IMR-90 (cell line): Measurements from ENCODE around the gene KAZN. TPM values are rescaled to one million over a fixed set of nuclear protein-coding genes. Genes with fewer than 3 reads are reported as not detected.

ENCODE experiments used
- ATAC-seq: fragments of 200-7000 bp; cut with Tn5 transposase; 2 replicates; pipeline ENCODE4 v1.9.1; 2020; ENCODE audit warnings: low read depth, mild to moderate bottlenecking, moderate library complexity
- BruUV-seq: library from RNA; stranded (reverse); fragments of 400-500 nt; replicated peaks from 2 replicates; lab custom pipeline; 2021; lab: Mats Ljungman, UMichigan
- CTCF ChIA-PET: fragments of 300-600 bp; formaldehyde crosslinking; extraction: SDS; loops from one replicate; lab custom pipeline; 2021; ENCODE audit warnings: antibody characterized with exemption; lab: Yijun Ruan, JAX
- POLR2A ChIA-PET: fragments of 300-600 bp; sonication (Branson Sonifier 250); formaldehyde crosslinking; loops from one replicate; lab custom pipeline; 2022; ENCODE audit warnings: antibody characterized with exemption; ENCODE audit not compliant: unreplicated experiment; lab: Charles Lee
- DNase-seq: peaks from one replicate; pipeline ENCODE4 v3.0.0; 2013
- H2AFZ ChIP-seq: replicated peaks from 2 replicates; pipeline ENCODE3; 2013; ENCODE audit warnings: low read length, mild to moderate bottlenecking; ENCODE audit not compliant: poor library complexity
- H2AK5ac ChIP-seq: 2 replicates; pipeline ENCODE4 v1.6.1; 2013; ENCODE audit warnings: low read depth, low read length, inconsistent platforms
- H2AK9ac ChIP-seq: replicated peaks from 2 replicates; pipeline ENCODE3; 2013; ENCODE audit warnings: mild to moderate bottlenecking, low read depth, low read length, moderate library complexity; ENCODE audit not compliant: poor library complexity
- H2BK120ac ChIP-seq: 2 replicates; pipeline ENCODE4 v1.6.1; 2013; ENCODE audit warnings: low read depth, low read length, inconsistent platforms
- H2BK15ac ChIP-seq: 3 replicates; pipeline ENCODE4 v1.6.1; 2013; ENCODE audit warnings: low read depth, low read length, inconsistent platforms
- H2BK20ac ChIP-seq: 2 replicates; pipeline ENCODE4 v1.6.1; 2013; ENCODE audit warnings: low read depth, mild to moderate bottlenecking, inconsistent platforms, low read length, moderate library complexity
- H2BK5ac ChIP-seq: 2 replicates; pipeline ENCODE4 v1.6.1; 2013; ENCODE audit warnings: mild to moderate bottlenecking, low read depth, low read length, inconsistent platforms; ENCODE audit not compliant: poor library complexity, severe bottlenecking
- H3K14ac ChIP-seq: replicated peaks from 2 replicates; pipeline ENCODE4 v1.6.1; 2013; ENCODE audit warnings: low read depth, low read length, inconsistent platforms
- H3K18ac ChIP-seq: 2 replicates; pipeline ENCODE4 v1.6.1; 2013; ENCODE audit warnings: low read depth, low read length, control low read depth
- H3K23ac ChIP-seq: 2 replicates; pipeline ENCODE4 v1.6.1; 2013; ENCODE audit warnings: low read depth, low read length, inconsistent platforms
- H3K27ac ChIP-seq: 2 replicates; pipeline ENCODE4 v1.5.1; 2013; ENCODE audit warnings: mild to moderate bottlenecking, control low read depth, low read length; ENCODE audit not compliant: insufficient read depth
- H3K27me3 ChIP-seq: 2 replicates; pipeline ENCODE4 v1.6.1; 2013; ENCODE audit warnings: low read length; ENCODE audit not compliant: control insufficient read depth, insufficient read depth
- H3K36me3 ChIP-seq: 2 replicates; pipeline ENCODE4 v1.6.1; 2013; ENCODE audit warnings: low read length, mixed read lengths; ENCODE audit not compliant: control insufficient read depth, insufficient read depth
- H3K4ac ChIP-seq: 2 replicates; pipeline ENCODE4 v1.6.1; 2013; ENCODE audit warnings: low read depth, low read length, inconsistent platforms
- H3K4me1 ChIP-seq: 2 replicates; pipeline ENCODE4 v1.6.1; 2013; ENCODE audit warnings: low read length, mixed read lengths; ENCODE audit not compliant: control insufficient read depth, insufficient read depth
- H3K4me2 ChIP-seq: 2 replicates; pipeline ENCODE4 v1.6.1; 2013; ENCODE audit warnings: low read depth, mild to moderate bottlenecking, control low read depth, low read length, moderate library complexity
- H3K4me3 ChIP-seq: 2 replicates; pipeline ENCODE4 v1.5.1; 2013; ENCODE audit warnings: low read depth, mild to moderate bottlenecking, control low read depth, low read length, moderate library complexity; ENCODE audit not compliant: insufficient read depth
- H3K56ac ChIP-seq: 2 replicates; pipeline ENCODE4 v1.6.1; 2013; ENCODE audit warnings: low read length, inconsistent platforms; ENCODE audit not compliant: insufficient read depth; ENCODE audit errors: extremely low read depth
- H3K79me1 ChIP-seq, 2 experiments: 2 replicates each; pipeline ENCODE4 v1.6.1; 2013; ENCODE audit warnings: low read length in 2 of 2, inconsistent platforms in 1 of 2, low read depth in 1 of 2
- H3K9ac ChIP-seq: 2 replicates; pipeline ENCODE4 v1.6.1; 2013; ENCODE audit warnings: low read depth, low read length, control low read depth
- H3K9me1 ChIP-seq: 2 replicates; pipeline ENCODE4 v1.6.1; 2013; ENCODE audit warnings: low read length, inconsistent platforms; ENCODE audit not compliant: insufficient read depth
- H3K9me3 ChIP-seq: 2 replicates; pipeline ENCODE4 v1.6.1; 2013; ENCODE audit warnings: low read length; ENCODE audit not compliant: control insufficient read depth, insufficient read depth
- H4K20me1 ChIP-seq: 2 replicates; pipeline ENCODE4 v1.6.1; 2013; ENCODE audit warnings: low read length, inconsistent platforms; ENCODE audit not compliant: insufficient read depth
- H4K5ac ChIP-seq: 2 replicates; pipeline ENCODE4 v1.6.1; 2013; ENCODE audit warnings: mild to moderate bottlenecking, low read depth, low read length, control low read depth
- H4K8ac ChIP-seq, 2 experiments: 2 replicates each; pipeline ENCODE4 v1.6.1; 2013; ENCODE audit warnings: low read depth in 2 of 2, low read length in 2 of 2, control low read depth in 1 of 2, inconsistent platforms in 1 of 2
- H4K91ac ChIP-seq: 2 replicates; pipeline ENCODE4 v1.6.1; 2013; ENCODE audit warnings: low read depth, low read length, inconsistent platforms; ENCODE audit not compliant: insufficient read depth
- BHLHE40 ChIP-seq: fragments of 150-350 bp; IDR thresholded peaks from 2 replicates; pipeline ENCODE4 v1.6.1; 2016; ENCODE audit warnings: mild to moderate bottlenecking, low read depth, low read length
- CEBPB ChIP-seq: IDR thresholded peaks from 2 replicates; pipeline ENCODE4 v1.6.1; 2012; ENCODE audit warnings: low read depth, low read length, improper control_type of control experiment
- CHD1 ChIP-seq: IDR thresholded peaks from 2 replicates; pipeline ENCODE4 v1.6.1; 2012; ENCODE audit warnings: low read depth, low read length, improper control_type of control experiment
- FOS ChIP-seq: fragments of 150-350 bp; IDR thresholded peaks from 2 replicates; pipeline ENCODE4 v1.6.1; 2016; ENCODE audit warnings: low read depth, low read length
- MAFK ChIP-seq: IDR thresholded peaks from 2 replicates; pipeline ENCODE4 v1.6.1; 2012; ENCODE audit warnings: low read depth, low read length, improper control_type of control experiment
- MAZ ChIP-seq: IDR thresholded peaks from 2 replicates; pipeline ENCODE4 v1.6.1; 2012; ENCODE audit warnings: low read depth, mild to moderate bottlenecking, low read length, improper control_type of control experiment, moderate library complexity, borderline replicate concordance
- MXI1 ChIP-seq: IDR thresholded peaks from 2 replicates; pipeline ENCODE4 v1.6.1; 2012; ENCODE audit warnings: low read depth, mild to moderate bottlenecking, low read length, moderate library complexity, borderline replicate concordance
- NFE2L2 ChIP-seq: fragments of 150-350 bp; IDR thresholded peaks from 2 replicates; pipeline ENCODE4 v1.6.1; 2016; ENCODE audit warnings: low read depth, mild to moderate bottlenecking, low read length
- POLR2A ChIP-seq: IDR thresholded peaks from 2 replicates; pipeline ENCODE4 v1.6.1; 2012; ENCODE audit warnings: mild to moderate bottlenecking, low read depth, low read length
- RAD21 ChIP-seq: IDR thresholded peaks from 2 replicates; pipeline ENCODE4 v1.6.1; 2012; ENCODE audit warnings: low read length, improper control_type of control experiment
- RCOR1 ChIP-seq: IDR thresholded peaks from 2 replicates; pipeline ENCODE4 v1.6.1; 2012; ENCODE audit warnings: mild to moderate bottlenecking, low read length, improper control_type of control experiment; ENCODE audit not compliant: insufficient replicate concordance
- RFX5 ChIP-seq: IDR thresholded peaks from 2 replicates; pipeline ENCODE4 v1.8.0; 2012; ENCODE audit warnings: low read depth, mild to moderate bottlenecking, low read length, moderate library complexity
- SMC3 ChIP-seq: fragments of 150-350 bp; IDR thresholded peaks from 2 replicates; pipeline ENCODE4 v1.6.1; 2016; ENCODE audit warnings: low read depth, mild to moderate bottlenecking, antibody characterized with exemption, low read length, moderate library complexity
- WGBS, 2 experiments: methylation state at CpG; one replicate each; pipeline versions ENCODE4 v1.1.5 to v1.1.7; 2013; ENCODE audit warnings: missing lambda C conversion rate in 2 of 2; ENCODE audit not compliant: insufficient read length in 1 of 2; ENCODE audit errors: extremely low coverage in 2 of 2; 5-methylcytosine and 5-hydroxymethylcytosine counted together
- dilution Hi-C: fragments of 300-500 bp; cut with HindIII; formaldehyde crosslinking; loops from one replicate; pipeline ENCODE4 v1.14.3; 2018; ENCODE audit warnings: low sequenced_read_pairs; ENCODE audit not compliant: unreplicated experiment
- in situ Hi-C: fragments of 300-500 bp; cut with MboI; formaldehyde crosslinking; loops from 3 replicates; pipeline ENCODE4 v1.14.3; 2019; ENCODE audit warnings: low sequenced_read_pairs, inconsistent platforms, mixed read lengths
- intact Hi-C: fragments of 100-400 bp; cut with micrococcal nuclease; formaldehyde crosslinking; loops from 2 replicates; pipeline ENCODE4 v1.10.0; 2022
- polyA plus RNA-seq, 3 experiments: library from polyadenylated mRNA; depleted of rRNA; stranded (reverse); fragments of >200 nt; gene quantifications; 2 replicates each; pipeline ENCODE4 v1.2.3, GENCODE V29; 2012; ENCODE audit warnings: low replicate concordance in 1 of 3
- total RNA-seq: library from RNA; depleted of rRNA; stranded (reverse); fragments of >200 nt; gene quantifications from 2 replicates; pipeline ENCODE4 v1.2.3, GENCODE V29; 2012
- TF ChIP-seq, protein P1 (sequence below): conservative IDR thresholded peaks from 2 replicates; pipeline ENCODE4 v1.5.1; 2012; ENCODE audit warnings: mild to moderate bottlenecking, low read depth, low read length, improper control_type of control experiment
- TF ChIP-seq, protein P2 (sequence below): fragments of 150-350 bp; IDR thresholded peaks from 2 replicates; pipeline ENCODE4 v1.6.1; 2016; ENCODE audit warnings: low read depth, mild to moderate bottlenecking, low read length, moderate library complexity, borderline replicate concordance
- TF ChIP-seq, protein P3 (sequence below): fragments of 150-350 bp; IDR thresholded peaks from 2 replicates; pipeline ENCODE4 v1.6.1; 2017; ENCODE audit warnings: mild to moderate bottlenecking, antibody characterized with exemption, low read length, low read depth

The KAZN gene
- total and polyA plus RNA-seq, 2 of the 4 experiments (the other 2 are of a cell fraction): 5.2 to 10.5 TPM

DNA sequence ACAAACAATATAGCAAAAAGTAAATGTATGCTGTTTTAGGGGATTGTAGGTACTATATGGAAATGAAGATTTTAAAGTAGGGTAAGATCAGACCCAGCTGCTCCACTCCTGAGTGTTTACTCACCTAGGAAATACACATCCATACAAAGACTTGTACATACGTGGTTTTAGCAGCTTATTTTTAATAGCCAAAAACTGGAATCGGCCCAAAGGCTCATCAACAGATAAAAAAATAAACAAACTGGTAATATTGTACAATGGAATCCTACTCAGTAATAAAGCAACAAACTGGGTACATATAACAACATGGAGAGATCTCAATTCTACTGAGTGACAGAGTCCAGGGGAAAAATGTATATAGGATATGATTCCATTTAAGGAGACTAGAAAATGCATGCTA is 375.9 kb downstream of the KAZN start:
- in situ Hi-C loops (no loop called here), intact Hi-C loops (no loop called here), dilution Hi-C loops (no loop called here)
- Histone ChIP-seq H3K4me2 (no peak overlapping the region), H2BK120ac (no peak overlapping the region), H4K91ac (no peak overlapping the region), H2BK15ac (no peak overlapping the region), H2AFZ (no peak overlapping the region), H2BK20ac (no peak overlapping the region), H2AK9ac (no peak overlapping the region), H3K18ac (no peak overlapping the region), H4K20me1 (peaks cover 19% of the 10 kb centered on the region; the same call in 1 of the 2 replicates), H3K9me1 (peaks cover 16% of the 10 kb centered on the region; the same call in 1 of the 2 replicates), H3K9ac (no peak overlapping the region), H4K5ac (no peak overlapping the region), H3K4ac (no peak overlapping the region), H3K27me3 (no peaks in the 10 kb centered on the region), H3K23ac (no peak overlapping the region), H3K56ac (no peak overlapping the region), H3K4me3 (no peak overlapping the region), H2AK5ac (no peak overlapping the region), H2BK5ac (no peak overlapping the region), H3K4me1 (peaks cover 18% of the 10 kb centered on the region), H3K36me3 (no peaks in the 10 kb centered on the region; the same call in 1 of the 2 replicates), H4K8ac (no peak overlapping the region), H3K14ac (no peak overlapping the region), H3K27ac (no peak overlapping the region), H3K9me3 (peaks cover 4% of the 10 kb centered on the region), H3K79me1 (peaks cover 38 to 77% of the 10 kb centered on the region in 2 experiments)
- TF ChIP-seq RCOR1 (no peak), RAD21 (no peak), FOS (no peak), RFX5 (no peak), MAFK (no peak), NFE2L2 (no peak), CHD1 (no peak), POLR2A (no peak), CEBPB (no peak), MAZ (no peak), MXI1 (no peak), SMC3 (no peak), BHLHE40 (no peak)
- TF ChIP-seq, protein P1, sequence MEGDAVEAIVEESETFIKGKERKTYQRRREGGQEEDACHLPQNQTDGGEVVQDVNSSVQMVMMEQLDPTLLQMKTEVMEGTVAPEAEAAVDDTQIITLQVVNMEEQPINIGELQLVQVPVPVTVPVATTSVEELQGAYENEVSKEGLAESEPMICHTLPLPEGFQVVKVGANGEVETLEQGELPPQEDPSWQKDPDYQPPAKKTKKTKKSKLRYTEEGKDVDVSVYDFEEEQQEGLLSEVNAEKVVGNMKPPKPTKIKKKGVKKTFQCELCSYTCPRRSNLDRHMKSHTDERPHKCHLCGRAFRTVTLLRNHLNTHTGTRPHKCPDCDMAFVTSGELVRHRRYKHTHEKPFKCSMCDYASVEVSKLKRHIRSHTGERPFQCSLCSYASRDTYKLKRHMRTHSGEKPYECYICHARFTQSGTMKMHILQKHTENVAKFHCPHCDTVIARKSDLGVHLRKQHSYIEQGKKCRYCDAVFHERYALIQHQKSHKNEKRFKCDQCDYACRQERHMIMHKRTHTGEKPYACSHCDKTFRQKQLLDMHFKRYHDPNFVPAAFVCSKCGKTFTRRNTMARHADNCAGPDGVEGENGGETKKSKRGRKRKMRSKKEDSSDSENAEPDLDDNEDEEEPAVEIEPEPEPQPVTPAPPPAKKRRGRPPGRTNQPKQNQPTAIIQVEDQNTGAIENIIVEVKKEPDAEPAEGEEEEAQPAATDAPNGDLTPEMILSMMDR: no peak
- TF ChIP-seq, protein P2, sequence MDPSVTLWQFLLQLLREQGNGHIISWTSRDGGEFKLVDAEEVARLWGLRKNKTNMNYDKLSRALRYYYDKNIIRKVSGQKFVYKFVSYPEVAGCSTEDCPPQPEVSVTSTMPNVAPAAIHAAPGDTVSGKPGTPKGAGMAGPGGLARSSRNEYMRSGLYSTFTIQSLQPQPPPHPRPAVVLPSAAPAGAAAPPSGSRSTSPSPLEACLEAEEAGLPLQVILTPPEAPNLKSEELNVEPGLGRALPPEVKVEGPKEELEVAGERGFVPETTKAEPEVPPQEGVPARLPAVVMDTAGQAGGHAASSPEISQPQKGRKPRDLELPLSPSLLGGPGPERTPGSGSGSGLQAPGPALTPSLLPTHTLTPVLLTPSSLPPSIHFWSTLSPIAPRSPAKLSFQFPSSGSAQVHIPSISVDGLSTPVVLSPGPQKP: no peak
- TF ChIP-seq, protein P3, sequence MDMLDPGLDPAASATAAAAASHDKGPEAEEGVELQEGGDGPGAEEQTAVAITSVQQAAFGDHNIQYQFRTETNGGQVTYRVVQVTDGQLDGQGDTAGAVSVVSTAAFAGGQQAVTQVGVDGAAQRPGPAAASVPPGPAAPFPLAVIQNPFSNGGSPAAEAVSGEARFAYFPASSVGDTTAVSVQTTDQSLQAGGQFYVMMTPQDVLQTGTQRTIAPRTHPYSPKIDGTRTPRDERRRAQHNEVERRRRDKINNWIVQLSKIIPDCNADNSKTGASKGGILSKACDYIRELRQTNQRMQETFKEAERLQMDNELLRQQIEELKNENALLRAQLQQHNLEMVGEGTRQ: no peak
- ChIA-PET CTCF (no interaction called here), POLR2A (no interaction called here)
- WGBS, 2 experiments: no CpG with 5 or more reads among the region's 2 CpGs
- BruUV-seq: TSS peak; percentile 19
- ATAC-seq (peak; percentile 12; the same call in 1 of the 2 replicates), DNase-seq (peak; percentile 50)
